Spleen (tissue), 11 donors: Measurements from ENCODE around the gene HIPK3. TPM values are rescaled to one million over a fixed set of nuclear protein-coding genes. Genes with fewer than 3 reads are reported as not detected.

Source experiments
- DNase-seq: peaks from one replicate; pipeline ENCODE4 v3.0.0-alpha.2; 2020
- H3K27ac ChIP-seq, 8 donors: fragments of 200-600 bp; sonication (generic) in 7 of 8; 1 replicate in 4 of 8; 2 replicates in 4 of 8; pipeline versions ENCODE4 v1.5.0 to v1.8.0; 2016 to 2021; ENCODE audit warnings: inconsistent platforms in 4 of 8, mild to moderate bottlenecking in 4 of 8, moderate library complexity in 1 of 8
- H3K27me3 ChIP-seq, 7 donors: fragments of 200-600 bp; sonication (generic) in 6 of 7; replicated peaks in 1 of 7; 1 replicate in 4 of 7; 2 replicates in 3 of 7; pipeline versions ENCODE4 v1.5.0 to v1.8.0; 2016 to 2021; ENCODE audit warnings: inconsistent platforms in 3 of 7, mild to moderate bottlenecking in 1 of 7
- H3K36me3 ChIP-seq, 6 donors: fragments of 200-600 bp; sonication (generic) in 5 of 6; 1 replicate in 4 of 6; 2 replicates in 2 of 6; pipeline versions ENCODE4 v1.5.0 to v1.8.0; 2016 to 2021; ENCODE audit warnings: inconsistent platforms in 2 of 6
- H3K4me1 ChIP-seq, 6 donors: fragments of 200-600 bp; sonication (generic) in 5 of 6; 1 replicate in 3 of 6; 2 replicates in 3 of 6; pipeline versions ENCODE4 v1.5.0 to v1.8.0; 2016 to 2021; ENCODE audit warnings: inconsistent platforms in 3 of 6
- H3K4me3 ChIP-seq, 8 donors: fragments of 200-600 bp; sonication (generic) in 7 of 8; 1 replicate in 4 of 8; 2 replicates in 4 of 8; pipeline versions ENCODE4 v1.5.0 to v1.8.0; 2016 to 2021; ENCODE audit warnings: inconsistent platforms in 4 of 8, mild to moderate bottlenecking in 4 of 8, moderate library complexity in 2 of 8
- H3K9me3 ChIP-seq, 8 donors: fragments of 200-600 bp; sonication (generic) in 7 of 8; 1 replicate in 4 of 8; 2 replicates in 4 of 8; pipeline versions ENCODE4 v1.5.0 to v1.8.0; 2016 to 2021; ENCODE audit warnings: inconsistent platforms in 4 of 8
- POLR2A ChIP-seq, 3 donors: fragments of 450-650 bp; IDR thresholded peaks; one replicate each; pipeline ENCODE4 v1.5.1; 2017; ENCODE audit warnings: antibody characterized with exemption in 3 of 3, mild to moderate bottlenecking in 1 of 3
- POLR2AphosphoS5 ChIP-seq, 3 donors: sonication (generic); formaldehyde crosslinking; IDR thresholded peaks; one replicate each; pipeline ENCODE4 v1.5.1; 2017; ENCODE audit warnings: antibody characterized with exemption in 3 of 3
- WGBS, 5 donors: extraction: QIAGEN DNeasy Blood & Tissue Kit in 3 of 5; methylation state at CpG; one replicate each; pipeline versions ENCODE4 v1.1.5 to v1.1.7; 2013 to 2018; 5-methylcytosine and 5-hydroxymethylcytosine counted together
- intact Hi-C: fragments of 100-400 bp; cut with DNase I; formaldehyde crosslinking; loops from one replicate; pipeline ENCODE4 v1.15.0; 2023; ENCODE audit warnings: low total_unique reads
- polyA plus RNA-seq, 3 donors: library from polyadenylated mRNA; stranded (reverse); fragments of 200-250 nt; gene quantifications; one replicate each; pipeline ENCODE4 v1.2.1, GENCODE V29; 2013
- total RNA-seq, 7 donors: library from RNA; depleted of rRNA in 3 of 7; stranded (reverse); fragments of >200 nt in 3 of 7; fragmentation: NEBNext Ultra II Directional in 4 of 7; extraction: Animal tissue kit (Norgen Biotek cat#: 25700) in 4 of 7; gene quantifications; one replicate each; pipeline versions ENCODE4 v1.1.0 to v1.2.1, GENCODE V29; 2016 to 2021
- TF ChIP-seq, protein P1 (sequence below), 11 experiments: fragments of 200-600 bp in 7 of 11; fragments of 450-650 bp in 4 of 11; sonication (generic) in 4 of 11; IDR thresholded peaks in 8 of 11; conservative IDR thresholded peaks in 3 of 11; 1 replicate in 7 of 11; 2 replicates in 4 of 11; pipeline versions ENCODE4 v1.4.0 to v1.8.0; 2016 to 2021; ENCODE audit warnings: antibody characterized with exemption in 11 of 11, inconsistent platforms in 4 of 11, mild to moderate bottlenecking in 1 of 11
- donor health status: healthy with polysubstance abuse.
- donor health status: DM: no; HTN: no; CAD: no; lungs with moderate emphysema.
- donor health status: DM: no; HTN: no; CAD: no.
- donor health status: Bipolar disorder and iron deficiency.
- donor health status: healthy.
- donor health status: DM: no; HTN: no; CAD: no.
- donor health status: DM: yes; HTN: yes; CAD: no.

HIPK3 gene
- total and polyA plus RNA-seq, 10 donors = 11.5 to 192 (median 127) TPM

- no peaks in the 10 kb centered on the region for H3K4me1 ChIP-seq
- 51 to 74% (median 60%) methylated on average over 2 of the region's 2 CpGs for WGBS, 5 donors
- no peak overlapping the region for H3K27ac ChIP-seq
- intact Hi-C loops = no loop called here
- TF ChIP-seq, protein P1, sequence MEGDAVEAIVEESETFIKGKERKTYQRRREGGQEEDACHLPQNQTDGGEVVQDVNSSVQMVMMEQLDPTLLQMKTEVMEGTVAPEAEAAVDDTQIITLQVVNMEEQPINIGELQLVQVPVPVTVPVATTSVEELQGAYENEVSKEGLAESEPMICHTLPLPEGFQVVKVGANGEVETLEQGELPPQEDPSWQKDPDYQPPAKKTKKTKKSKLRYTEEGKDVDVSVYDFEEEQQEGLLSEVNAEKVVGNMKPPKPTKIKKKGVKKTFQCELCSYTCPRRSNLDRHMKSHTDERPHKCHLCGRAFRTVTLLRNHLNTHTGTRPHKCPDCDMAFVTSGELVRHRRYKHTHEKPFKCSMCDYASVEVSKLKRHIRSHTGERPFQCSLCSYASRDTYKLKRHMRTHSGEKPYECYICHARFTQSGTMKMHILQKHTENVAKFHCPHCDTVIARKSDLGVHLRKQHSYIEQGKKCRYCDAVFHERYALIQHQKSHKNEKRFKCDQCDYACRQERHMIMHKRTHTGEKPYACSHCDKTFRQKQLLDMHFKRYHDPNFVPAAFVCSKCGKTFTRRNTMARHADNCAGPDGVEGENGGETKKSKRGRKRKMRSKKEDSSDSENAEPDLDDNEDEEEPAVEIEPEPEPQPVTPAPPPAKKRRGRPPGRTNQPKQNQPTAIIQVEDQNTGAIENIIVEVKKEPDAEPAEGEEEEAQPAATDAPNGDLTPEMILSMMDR (IDR thresholded peaks at IDR 0.05 in 8 of 11, conservative IDR thresholded peaks at IDR 0.05 in 3 of 11) = no peak
- no peak for TF ChIP-seq POLR2A (IDR thresholded peaks at IDR 0.05)
- no peak overlapping the region for H3K4me3 ChIP-seq
- DNase-seq = no peak
- H3K27me3 ChIP-seq = peaks cover 0 to 17% (median 0%) of the 10 kb centered on the region in 7 donors
- H3K36me3 ChIP-seq = no peaks in the 10 kb centered on the region
- H3K9me3 ChIP-seq = no peaks in the 10 kb centered on the region
These were observed 144.9 kb downstream of the HIPK3 start for GRCh38 chr11:33402066-33402465.

DNA sequence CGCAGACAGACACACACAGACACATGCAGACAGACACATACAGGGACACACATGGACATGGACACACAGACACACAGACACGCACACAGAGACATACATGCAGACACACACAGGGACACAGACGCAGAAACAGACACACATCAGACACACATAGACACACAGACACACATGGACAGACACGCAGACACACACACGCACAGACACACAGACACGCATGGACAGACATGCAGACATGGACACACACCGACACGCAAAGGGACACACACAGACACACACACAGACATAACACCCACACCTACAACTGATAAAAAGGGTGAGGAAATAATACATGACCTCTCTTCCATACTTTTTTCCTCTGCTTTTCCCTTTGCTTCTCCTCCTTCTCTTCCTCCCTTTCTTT, 146.2 kb downstream of the HIPK3 start:
- TF ChIP-seq POLR2A (IDR thresholded peaks at IDR 0.05) (no peak), POLR2AphosphoS5 (IDR thresholded peaks at IDR 0.05) (no peak)
- TF ChIP-seq, protein P1 (IDR thresholded peaks at IDR 0.05 in 8 of 11, conservative IDR thresholded peaks at IDR 0.05 in 3 of 11) = no peak
- H3K27me3 ChIP-seq = peaks cover 0 to 17% (median 0%) of the 10 kb centered on the region in 7 donors
- H3K4me1 ChIP-seq = no peaks in the 10 kb centered on the region
- H3K4me3 ChIP-seq = no peak overlapping the region
- no peaks in the 10 kb centered on the region for H3K36me3 ChIP-seq
- 92 to 96% (median 95%) methylated on average over 8 of the region's 8 CpGs for WGBS, 5 donors
- DNase-seq = no peak
- H3K27ac ChIP-seq = no peak overlapping the region
- no peaks in the 10 kb centered on the region for H3K9me3 ChIP-seq
- intact Hi-C loops = no loop called here

DNA sequence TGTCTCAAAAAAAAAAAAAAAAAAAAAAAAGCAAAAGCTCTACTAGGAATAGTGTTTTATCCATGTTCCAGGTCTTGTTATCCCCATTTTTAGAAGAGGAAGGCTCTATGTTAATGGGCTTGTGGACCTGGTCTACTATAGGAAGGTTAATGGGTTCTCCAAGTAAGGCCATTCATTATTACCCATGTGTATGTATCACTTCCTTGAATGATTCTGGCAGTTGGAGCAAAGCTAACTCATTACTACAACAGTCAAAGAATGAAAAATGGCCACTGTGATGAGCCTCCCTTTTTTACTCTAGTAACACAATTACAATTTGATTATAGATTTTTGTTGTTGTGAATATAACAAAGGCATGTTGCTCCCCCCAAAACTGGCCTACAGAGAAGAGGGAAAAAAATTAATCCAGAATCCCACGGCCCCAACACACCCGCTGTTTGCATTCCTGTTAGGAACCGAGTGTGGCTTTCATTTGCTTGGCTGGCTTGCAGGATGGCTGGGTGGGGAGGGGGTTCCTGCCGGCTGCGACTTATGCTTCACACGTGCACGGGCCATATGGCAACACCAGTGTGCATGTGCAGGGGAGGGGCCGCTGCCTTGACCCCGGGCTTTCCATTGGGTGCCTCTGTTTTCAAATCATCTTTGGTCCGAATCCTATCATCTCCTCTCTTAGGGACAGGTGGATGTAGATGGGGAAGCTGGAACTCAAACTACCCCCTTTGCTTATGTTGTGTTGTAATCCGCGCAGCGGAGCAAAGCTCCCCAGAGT, 148.8 kb downstream of the HIPK3 start:
- Histone ChIP-seq H3K9me3 (no peaks in the 10 kb centered on the region), H3K27ac (no peak overlapping the region), H3K4me1 (no peaks in the 10 kb centered on the region), H3K4me3 (no peak overlapping the region), H3K36me3 (no peaks in the 10 kb centered on the region), H3K27me3 (peaks cover 0 to 6% (median 0%) of the 10 kb centered on the region in 7 donors)
- intact Hi-C loops = no loop called here
- WGBS, 5 donors = 87 to 90% (median 89%) methylated on average over 13 of the region's 13 CpGs
- TF ChIP-seq, protein P1 (IDR thresholded peaks at IDR 0.05 in 8 of 11, conservative IDR thresholded peaks at IDR 0.05 in 3 of 11) = no peak
- no peak for TF ChIP-seq POLR2A (IDR thresholded peaks at IDR 0.05)
- no peak for TF ChIP-seq POLR2AphosphoS5 (IDR thresholded peaks at IDR 0.05)
- no peak for DNase-seq

Other genes starting within 250 kb of the HIPK3 start
- under 1 TPM in 4 of 7 donors, not detected in 3; 0.50 to 0.88 (median 0.62) TPM for gene DEPDC7, start 241.5 kb upstream of the HIPK3 start, total RNA-seq
- under 1 TPM; 0.30 to 0.67 (median 0.42) TPM for gene DEPDC7, start 241.5 kb upstream of the HIPK3 start, polyA plus RNA-seq
- gene TCP11L1, start 217.8 kb upstream of the HIPK3 start, total RNA-seq = 10 to 100 TPM; 14.4 to 48.2 (median 21.8) TPM
- 1 to 10 TPM; 1.8 to 3.5 (median 2.1) TPM for gene TCP11L1, start 217.8 kb upstream of the HIPK3 start, polyA plus RNA-seq
- gene CSTF3, start 95.9 kb upstream of the HIPK3 start, total RNA-seq = 10 to 100 TPM; 19.8 to 32.8 (median 28.2) TPM
- 10 to 100 TPM; 24.7 to 25.9 (median 25.8) TPM for gene CSTF3, start 95.9 kb upstream of the HIPK3 start, polyA plus RNA-seq
- under 1 TPM in 6 of 7 donors, not detected in 1; 0.03 to 0.12 (median 0.09) TPM for gene KIAA1549L, start 118.7 kb downstream of the HIPK3 start, total RNA-seq
- under 1 TPM; under 0.01 to 0.09 (median 0.05) TPM for gene KIAA1549L, start 118.7 kb downstream of the HIPK3 start, polyA plus RNA-seq